ENCODE results near the gene AKAP13.
A peak's percentile ranks its signal among the peaks of the same experiment; 100 is the strongest.
"Not testable (repeated sequence)": the region's sequence is repeated elsewhere in the genome, so short reads cannot be mapped to it uniquely, and the experiment has no call there.

Gene AKAP13

DNA sequence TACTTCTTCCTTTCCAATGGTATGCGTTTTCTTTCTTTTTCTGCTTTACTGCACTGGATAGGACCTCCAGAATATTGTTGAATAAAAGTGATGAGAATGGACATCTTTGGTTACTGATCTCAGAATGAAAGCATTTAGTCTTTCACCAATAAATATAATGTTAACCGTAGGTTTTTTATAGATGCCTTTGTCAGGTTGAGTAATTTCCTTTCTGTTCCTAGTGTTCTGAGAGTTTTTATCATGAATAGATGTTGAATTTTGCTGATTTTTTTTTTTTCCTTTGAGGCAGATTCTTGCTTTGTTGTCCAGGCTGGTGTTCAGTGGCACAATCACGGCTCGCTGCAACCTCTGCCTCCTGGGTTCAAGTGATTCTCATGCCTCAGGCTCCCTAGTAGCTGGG is 255.9 kb downstream of the AKAP13 start:
- no peak for DNase-seq

GRCh38 chr15:85639752-85640381 is 259.5 kb downstream of the AKAP13 start:
- no peak for DNase-seq

GRCh38 chr15:85642065-85642692 is 261.8 kb downstream of the AKAP13 start:
- no peak for DNase-seq

GRCh38 chr15:85642693-85643066 is 262.3 kb downstream of the AKAP13 start:
- DNase-seq: no peak

DNA sequence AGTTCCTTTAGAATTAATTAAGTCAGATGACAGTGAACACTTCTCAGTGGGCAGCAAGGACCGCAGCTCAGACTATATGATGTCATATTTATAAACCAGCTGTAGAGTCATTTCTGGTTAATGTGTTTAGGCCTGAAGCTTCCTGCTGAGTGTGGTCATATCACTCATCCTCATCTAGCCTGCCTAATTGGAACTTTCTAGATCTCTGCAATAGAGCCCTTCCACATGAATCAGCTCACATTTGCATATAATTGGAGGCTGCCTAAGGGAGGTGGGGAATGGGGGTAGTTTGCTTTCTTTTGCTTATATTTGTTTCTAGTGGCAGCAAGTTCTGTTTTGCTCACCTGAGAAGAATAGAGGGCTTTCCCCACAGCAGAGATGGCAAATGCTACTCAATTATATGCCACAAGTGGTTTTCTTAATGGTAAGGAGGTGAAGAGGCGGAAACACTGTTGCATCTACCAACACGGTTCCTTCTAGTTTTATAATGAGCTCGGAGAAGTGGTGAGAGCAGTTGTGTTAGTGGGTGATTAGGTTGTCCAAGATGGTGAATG is 266.2 kb downstream of the AKAP13 start:
- no peak for DNase-seq

- DNase-seq: peak; percentile 1
Measured at GRCh38 chr15:85649372-85649771, 269.0 kb downstream of the AKAP13 start.

GRCh38 chr15:85651548-85651947 is 271.1 kb downstream of the AKAP13 start:
- no peak for DNase-seq

DNA sequence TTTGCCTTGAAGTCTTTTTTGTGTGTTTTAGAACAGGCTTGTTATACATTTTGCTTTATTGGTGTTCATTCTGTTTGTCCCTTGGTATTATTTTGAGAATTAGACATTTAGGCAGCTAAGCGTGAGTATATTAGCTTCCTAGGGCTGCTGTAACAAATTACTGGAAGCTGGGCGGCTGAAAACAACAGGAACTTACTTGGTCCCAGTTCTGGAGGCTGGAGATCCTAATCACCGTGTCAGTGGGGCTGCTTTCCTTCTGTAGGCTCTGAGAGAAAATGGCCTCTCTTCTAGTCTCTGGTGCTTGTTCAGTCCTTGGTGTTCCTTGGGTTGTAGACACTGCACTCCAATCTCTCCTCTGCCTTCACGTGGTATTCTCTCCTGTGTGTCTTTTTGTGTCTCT is 272.1 kb downstream of the AKAP13 start:
- no peak for DNase-seq

GRCh38 chr15:85657132-85657531 is 276.7 kb downstream of the AKAP13 start:
- DNase-seq: no peak

DNA sequence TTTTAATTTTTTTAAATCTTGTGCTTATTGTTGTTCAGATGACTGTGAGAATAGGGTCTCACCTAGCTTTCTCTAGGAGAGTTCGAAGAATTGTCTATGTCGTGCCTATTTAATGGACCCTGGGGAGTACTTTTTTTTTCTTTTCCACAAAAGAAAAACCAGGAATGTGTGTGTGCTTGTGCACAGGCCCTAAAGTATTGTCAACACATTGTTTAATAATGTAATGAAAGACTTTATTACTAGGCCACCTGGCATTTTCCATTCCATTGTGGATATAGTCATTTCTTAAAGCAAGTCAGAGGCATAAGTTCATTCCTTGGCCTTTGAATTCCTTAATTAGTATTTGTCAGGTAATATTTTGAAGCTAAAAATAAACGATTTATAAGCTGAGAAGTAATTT is 278.4 kb downstream of the AKAP13 start:
- DNase-seq: no peak

DNA sequence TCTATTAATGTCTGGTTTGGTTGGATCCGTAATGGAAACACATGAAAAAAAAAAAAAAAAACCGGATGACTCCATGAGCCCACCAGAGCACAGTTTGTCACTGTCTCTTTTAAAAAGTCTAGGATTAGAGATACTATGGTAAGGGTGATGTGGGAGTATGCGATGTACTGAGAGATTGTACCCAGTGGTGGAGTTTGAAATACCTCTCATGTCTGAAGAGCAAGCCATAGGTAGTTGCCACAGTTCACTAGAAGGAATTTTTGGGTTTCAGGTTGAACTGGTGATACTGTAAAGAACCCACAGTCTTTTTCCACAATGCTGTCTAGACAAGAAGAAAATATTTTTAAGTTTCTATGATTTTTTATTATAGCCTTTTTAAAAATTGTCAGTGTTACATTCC is 281.5 kb downstream of the AKAP13 start:
- no peak for DNase-seq

DNA sequence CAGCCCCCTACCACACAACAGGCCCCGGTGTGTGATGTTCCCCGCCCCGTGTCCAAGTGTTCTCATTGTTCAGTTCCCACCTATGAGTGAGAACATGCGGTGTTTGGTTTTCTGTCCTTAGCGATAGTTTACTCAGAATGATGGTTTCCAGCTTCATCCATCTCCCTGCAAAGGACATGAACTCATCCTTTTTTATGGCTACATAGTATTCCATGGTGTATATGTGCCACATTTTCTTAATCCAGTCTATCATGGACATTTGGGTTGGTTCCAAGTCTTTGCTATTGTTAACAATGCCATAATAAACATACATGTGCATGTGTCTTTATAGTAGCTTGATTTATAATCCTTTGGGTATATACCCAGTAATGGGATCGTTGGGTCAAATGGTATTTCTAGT is 285.3 kb downstream of the AKAP13 start:
- DNase-seq: not testable (repeated sequence)

DNA sequence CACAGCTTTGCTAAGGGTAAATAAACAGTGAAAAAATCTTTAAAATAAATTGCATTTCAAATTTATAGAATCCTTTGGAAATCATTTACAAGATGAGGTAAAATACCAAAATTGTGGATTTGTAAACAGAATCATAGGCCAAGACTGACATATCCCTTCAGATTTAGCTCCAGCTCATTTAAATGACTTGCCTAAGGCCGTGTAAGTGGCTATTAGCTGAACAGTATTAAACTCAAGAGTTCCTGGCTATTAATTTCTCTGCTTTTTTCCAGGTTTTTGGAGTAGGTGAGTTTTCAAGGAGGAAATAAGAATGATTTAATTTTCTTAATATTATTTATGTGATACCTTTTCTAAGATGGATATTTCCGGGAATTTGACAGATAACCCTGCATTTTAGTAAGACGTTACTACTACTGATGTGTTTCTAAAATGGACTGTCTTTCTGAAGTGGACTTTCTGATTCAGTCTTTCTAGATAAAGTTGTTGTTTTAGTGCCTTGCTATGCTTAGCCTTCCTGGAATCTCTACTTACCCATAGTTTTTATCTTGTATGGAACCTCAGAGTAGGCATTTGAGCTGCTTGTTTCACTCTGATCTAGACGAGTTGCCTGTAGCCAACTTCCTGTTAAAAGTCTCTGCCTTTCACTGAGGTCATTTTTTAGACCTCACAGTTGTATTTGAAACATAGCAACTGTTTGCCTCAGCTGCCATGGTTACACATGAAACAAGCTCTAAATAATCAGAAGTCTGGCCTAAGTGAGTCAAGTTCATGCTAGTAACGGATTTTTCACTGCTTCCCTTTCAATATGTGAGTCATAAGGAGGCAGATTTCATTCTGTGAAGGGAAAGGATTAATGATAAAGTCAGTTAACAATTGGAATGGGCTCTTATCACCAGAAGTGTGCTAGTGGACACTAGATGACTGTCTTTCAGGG is 287.4 kb downstream of the AKAP13 start:
- peak; percentile 59 for DNase-seq

DNA sequence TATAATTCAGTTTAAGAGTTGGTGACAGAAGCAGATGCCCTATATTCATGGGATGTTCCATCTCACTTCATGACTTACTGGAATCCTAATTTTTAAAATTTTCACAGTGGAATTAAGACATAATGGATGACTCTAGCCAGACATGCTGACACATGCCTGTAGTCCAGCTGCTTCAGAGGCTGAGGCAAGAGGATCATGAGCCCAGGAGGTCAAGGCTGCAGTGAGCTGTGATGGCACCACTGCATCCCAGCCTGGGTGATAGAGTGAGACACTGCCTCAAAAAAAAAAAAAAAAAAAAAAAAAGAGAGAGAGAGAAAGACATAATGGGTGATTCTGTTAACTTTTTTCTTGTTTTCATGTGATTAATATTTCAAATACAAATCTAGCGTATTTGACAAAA is 290.8 kb downstream of the AKAP13 start:
- DNase-seq: no peak

- no peak for DNase-seq
Measured at GRCh38 chr15:85672332-85673084, 292.1 kb downstream of the AKAP13 start.

- no peak for DNase-seq
Measured at GRCh38 chr15:85673326-85673725, 292.9 kb downstream of the AKAP13 start.

DNA sequence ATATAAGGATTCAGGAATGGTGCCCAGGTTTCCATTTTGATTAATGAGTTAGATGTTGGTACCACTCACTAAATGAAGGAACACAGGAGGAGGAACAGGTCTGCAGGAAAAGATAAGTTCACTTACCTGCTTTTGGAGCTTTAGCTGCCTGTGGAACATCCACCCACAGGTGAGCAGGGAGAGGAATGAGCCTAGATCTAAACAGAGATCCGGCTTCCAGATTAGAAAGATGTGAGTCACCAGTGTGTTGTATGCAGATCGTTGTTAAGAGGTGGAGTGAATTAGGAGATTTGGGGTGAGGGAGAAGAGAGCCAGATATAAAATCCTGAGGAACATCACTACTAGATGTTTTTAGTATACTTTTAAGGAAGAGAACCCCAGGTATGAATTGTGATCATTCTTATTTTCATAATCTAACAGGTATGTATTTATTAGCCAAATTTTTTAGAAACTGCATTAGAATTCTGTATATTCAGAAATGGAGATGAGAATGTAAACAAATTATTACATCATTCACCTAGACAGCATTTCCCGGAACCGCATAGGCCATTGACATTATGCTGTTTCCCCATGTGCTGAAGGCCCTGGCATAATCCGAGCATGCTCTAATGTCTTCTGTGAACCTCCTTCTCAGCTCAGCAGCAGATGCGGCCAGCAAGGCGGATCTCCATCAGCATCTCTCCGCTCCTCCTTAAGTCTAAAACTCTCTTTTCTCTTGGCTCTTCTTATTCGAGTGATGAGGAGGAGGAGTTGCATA is 296.1 kb downstream of the AKAP13 start:
- no peak for DNase-seq

GRCh38 chr15:85679231-85679630 is 298.8 kb downstream of the AKAP13 start:
- DNase-seq: no peak

DNA sequence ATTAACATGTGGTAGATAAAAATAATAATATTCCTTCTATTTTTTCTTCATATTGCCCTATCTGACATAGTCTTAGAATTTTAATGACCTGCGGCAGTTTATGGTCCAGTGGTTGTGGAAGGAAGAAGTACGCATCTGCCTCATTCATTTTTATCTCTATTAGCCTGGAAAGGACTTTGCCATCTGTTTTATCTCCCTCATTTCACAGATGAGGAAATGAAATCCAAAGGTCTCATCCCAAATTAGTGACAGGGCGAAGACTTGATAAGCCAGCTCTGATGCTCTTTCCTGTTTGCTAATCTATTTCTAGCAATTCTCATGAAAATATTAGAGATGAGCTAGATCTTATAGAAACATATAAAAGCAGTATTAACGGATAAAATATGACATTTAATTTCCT is 301.0 kb downstream of the AKAP13 start:
- no peak for DNase-seq

GRCh38 chr15:85684174-85684710 is 303.8 kb downstream of the AKAP13 start:
- no peak for DNase-seq

DNA sequence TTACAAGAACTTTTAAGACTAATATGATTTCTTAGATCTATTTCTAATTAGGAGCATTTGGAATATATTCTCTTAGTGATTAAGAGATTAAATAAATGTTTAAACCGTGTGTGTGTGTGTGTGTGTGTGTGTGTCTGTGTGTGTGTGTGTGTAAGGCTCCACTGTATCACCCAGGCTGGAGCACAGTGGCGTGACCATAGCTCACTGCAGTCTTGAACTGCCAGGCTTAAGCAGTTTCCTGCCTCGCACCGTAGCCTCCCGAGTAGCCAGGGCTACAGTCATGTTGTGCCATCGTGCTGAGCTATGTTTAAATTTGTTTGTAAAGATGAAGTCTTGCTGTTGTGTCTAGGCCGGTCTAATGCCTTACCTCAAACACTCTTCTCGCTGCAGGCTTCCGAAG is 305.0 kb downstream of the AKAP13 start:
- DNase-seq: no peak

DNA sequence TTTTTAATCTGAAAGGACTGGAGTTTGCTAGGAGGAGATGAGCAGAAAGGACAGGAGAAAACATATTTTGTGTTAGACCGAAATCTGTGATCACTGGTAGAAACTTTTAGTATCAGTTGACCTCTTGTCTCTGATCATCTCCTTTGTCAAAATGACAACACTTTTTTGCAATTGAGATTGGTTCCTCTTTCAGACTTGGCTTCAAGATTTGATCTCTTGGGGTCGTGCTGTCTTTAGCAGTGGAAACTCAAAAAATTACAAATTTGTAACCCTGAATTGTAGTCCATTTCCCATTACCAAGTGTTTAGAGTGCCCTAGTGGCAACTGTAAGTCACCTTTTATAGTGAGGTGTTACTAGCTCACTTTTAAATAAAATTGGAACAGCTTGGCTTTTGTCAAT is 306.9 kb downstream of the AKAP13 start:
- no peak for DNase-seq

Measured in DMS53 (cell line).